ENCODE data around the gene UNC5A.

Gene UNC5A

GRCh38 chr5:176904276-176904675 is 93.9 kb downstream of the UNC5A start:
- no peak for TF ChIP-seq CTCF (IDR thresholded peaks at IDR 0.05; ENCODE audit: insufficient read depth, low read length, missing control alignments)
- POLR2A ChIA-PET, result no interaction called here
- no peak overlapping the region for H3K4me3 ChIP-seq (ENCODE audit: low read depth, low read length)
- CTCF ChIA-PET, result interaction anchor here (0.6 to 1.2 kb wide), 2 partner anchors 50 to 54 kb away, joined by 3 read pairs; no protein-coding TSS in a partner anchor
- no peak for DNase-seq (ENCODE audit: low read depth, low spot score)

- CTCF ChIA-PET, result interaction anchor here (1.4 kb wide), 1 partner anchor 245 kb away, joined by 3 read pairs; no protein-coding TSS in a partner anchor
- H3K4me3 ChIP-seq (ENCODE audit: low read depth, low read length), result no peak overlapping the region
- DNase-seq (ENCODE audit: low read depth, low spot score), result no peak
- no peak for TF ChIP-seq CTCF (IDR thresholded peaks at IDR 0.05; ENCODE audit: insufficient read depth, low read length, missing control alignments)
- POLR2A ChIA-PET, result no interaction called here
Measured at GRCh38 chr5:176906126-176906525, 95.8 kb downstream of the UNC5A start.

GRCh38 chr5:176906796-176907195 is 96.4 kb downstream of the UNC5A start:
- DNase-seq (ENCODE audit: low read depth, low spot score), result no peak
- POLR2A ChIA-PET, result no interaction called here
- CTCF ChIA-PET, result no interaction called here
- TF ChIP-seq CTCF (IDR thresholded peaks at IDR 0.05; ENCODE audit: insufficient read depth, low read length, missing control alignments), result no peak
- H3K4me3 ChIP-seq (ENCODE audit: low read depth, low read length), result no peak overlapping the region

- no peak overlapping the region for H3K4me3 ChIP-seq (ENCODE audit: low read depth, low read length)
- ChIA-PET POLR2A (no interaction called here), CTCF (interaction anchor here (1.2 to 1.5 kb wide), 3 partner anchors 19 to 249 kb away, joined by 3 to 5 read pairs (median 3); no protein-coding TSS in a partner anchor)
- DNase-seq (ENCODE audit: low read depth, low spot score), result no peak
- no peak for TF ChIP-seq CTCF (IDR thresholded peaks at IDR 0.05; ENCODE audit: insufficient read depth, low read length, missing control alignments)
Measured at GRCh38 chr5:176908675-176909368, 98.5 kb downstream of the UNC5A start.

- ChIA-PET CTCF (interaction anchor here (1.6 kb wide), 1 partner anchor 252 kb away, joined by 5 read pairs; no protein-coding TSS in a partner anchor), POLR2A (no interaction called here)
- no peak for TF ChIP-seq CTCF (IDR thresholded peaks at IDR 0.05; ENCODE audit: insufficient read depth, low read length, missing control alignments)
- H3K4me3 ChIP-seq (ENCODE audit: low read depth, low read length), result no peak overlapping the region
- DNase-seq (ENCODE audit: low read depth, low spot score), result no peak
Measured at GRCh38 chr5:176912115-176912514, 101.8 kb downstream of the UNC5A start.

GRCh38 chr5:176915906-176916305 is 105.5 kb downstream of the UNC5A start:
- POLR2A ChIA-PET, result no interaction called here
- CTCF ChIA-PET, result interaction anchor here (2.9 kb wide), 1 partner anchor 255 kb away, joined by 9 read pairs; no protein-coding TSS in a partner anchor
- no peak overlapping the region for H3K4me3 ChIP-seq (ENCODE audit: low read depth, low read length)
- no peak for TF ChIP-seq CTCF (IDR thresholded peaks at IDR 0.05; ENCODE audit: insufficient read depth, low read length, missing control alignments)
- no peak for DNase-seq (ENCODE audit: low read depth, low spot score)
